K562 (cell line): ENCODE data around the gene ZFAND3. TPM values are rescaled to one million over a fixed set of nuclear protein-coding genes. Genes with fewer than 3 reads are reported as not detected.

Experiments
- ATAC-seq: fragments of 200-7000 bp; cut with Tn5 transposase; 3 replicates; pipeline ENCODE4 v1.9.1; 2020; ENCODE audit warnings: moderate library complexity
- BruUV-seq: library from RNA; stranded (reverse); fragments of 400-500 nt; replicated peaks from 2 replicates; lab custom pipeline; 2021; lab: Mats Ljungman, UMichigan
- CTCF ChIA-PET: fragments of 300-600 bp; formaldehyde crosslinking; extraction: SDS; loops from one replicate; lab custom pipeline; 2021; ENCODE audit warnings: low intra/inter-chr PET ratio; lab: Yijun Ruan, JAX
- POLR2A ChIA-PET: fragments of 300-600, 350-650 bp; sonication (Branson Sonifier 250); formaldehyde crosslinking; extraction: SDS; loops from one replicate; lab custom pipeline; 2021; ENCODE audit warnings: antibody characterized with exemption, inconsistent platforms; lab: Yijun Ruan, JAX
- DNase-seq, 4 experiments: peaks; one replicate each; pipeline versions ENCODE4 v3.0.0 to v3.0.0-alpha.2; 2011 to 2018; ENCODE audit warnings: low spot score in 3 of 4, mixed read lengths in 3 of 4; ENCODE audit errors: extremely low read depth in 1 of 4
- FAIRE-seq: peaks from 2 replicates; lab custom pipeline; 2011; peaks lifted over from hg19 to GRCh38; lab: Jason Lieb, UNC
- H2AFZ ChIP-seq: 2 replicates; pipeline ENCODE4 v1.6.0; 2011; ENCODE audit warnings: low read depth, low read length, control low read depth, inconsistent platforms
- H3K27ac ChIP-seq: fragments of 200-600 bp; 3 replicates; pipeline ENCODE4 v1.8.0; 2011; ENCODE audit warnings: low read depth, mild to moderate bottlenecking, control low read depth, inconsistent platforms, low read length, moderate library complexity, mixed read lengths; ENCODE audit errors: extremely low read depth
- H3K27me3 ChIP-seq, 2 experiments: fragments of 300-600 bp in 1 of 2; 2 replicates in 1 of 2; 3 replicates in 1 of 2; pipeline versions ENCODE4 v1.6.0 to v1.8.0; 2011; ENCODE audit warnings: inconsistent platforms in 2 of 2, low read length in 2 of 2, mild to moderate bottlenecking in 1 of 2, mixed read lengths in 1 of 2, moderate library complexity in 1 of 2; ENCODE audit not compliant: control insufficient read depth in 2 of 2, insufficient read depth in 2 of 2
- H3K36me3 ChIP-seq: fragments of 300-600 bp; 3 replicates; pipeline ENCODE4 v1.8.0; 2011; ENCODE audit warnings: mild to moderate bottlenecking, low read length, inconsistent platforms; ENCODE audit not compliant: control insufficient read depth, insufficient read depth
- H3K4me1 ChIP-seq, 2 experiments: fragments of 200-600 bp in 1 of 2; replicated peaks in 1 of 2; 2 replicates in 1 of 2; 3 replicates in 1 of 2; pipeline versions ENCODE4 v1.5.1 to v1.8.0; 2011; ENCODE audit warnings: inconsistent platforms in 2 of 2, low read length in 2 of 2, mild to moderate bottlenecking in 1 of 2, mixed read lengths in 1 of 2, moderate library complexity in 1 of 2; ENCODE audit not compliant: control insufficient read depth in 2 of 2, insufficient read depth in 2 of 2
- H3K4me2 ChIP-seq: 2 replicates; pipeline ENCODE4 v1.6.1; 2011; ENCODE audit warnings: low read length, control low read depth, inconsistent platforms, mixed read lengths; ENCODE audit not compliant: insufficient read depth
- H3K4me3 ChIP-seq: fragments of 200-600 bp; sonication (generic), shearing (Covaris generic); 2 replicates; pipeline ENCODE4 v1.5.1; 2016; ENCODE audit warnings: control low read depth, inconsistent platforms
- H3K79me2 ChIP-seq: fragments of 200-600 bp; 3 replicates; pipeline ENCODE4 v1.8.0; 2011; ENCODE audit warnings: low read length, inconsistent platforms; ENCODE audit not compliant: control insufficient read depth, insufficient read depth
- H3K9ac ChIP-seq, 2 experiments: 2 replicates each; pipeline versions ENCODE4 v1.6.0 to v1.6.1; 2011; ENCODE audit warnings: low read depth in 2 of 2, low read length in 2 of 2, control low read depth in 1 of 2, inconsistent platforms in 1 of 2, mild to moderate bottlenecking in 1 of 2, mixed read lengths in 1 of 2; ENCODE audit not compliant: insufficient read depth in 1 of 2
- H3K9me1 ChIP-seq: one replicate; pipeline ENCODE4 v1.6.0; 2011; ENCODE audit warnings: inconsistent platforms, mild to moderate bottlenecking, low read length, moderate library complexity; ENCODE audit not compliant: control insufficient read depth, insufficient read depth
- H3K9me3 ChIP-seq: replicated peaks from 2 replicates; pipeline ENCODE4 v1.5.1; 2011; ENCODE audit warnings: low read depth, low read length, inconsistent platforms; ENCODE audit not compliant: control insufficient read depth, insufficient read depth
- H4K20me1 ChIP-seq: replicated peaks from 2 replicates; pipeline ENCODE4 v1.6.1; 2011; ENCODE audit warnings: low read length, inconsistent platforms, mixed read lengths; ENCODE audit not compliant: control insufficient read depth, insufficient read depth
- COPS2 ChIP-seq: fragments of 450-650 bp; conservative IDR thresholded peaks from 2 replicates; pipeline ENCODE4 v1.6.1; 2016; ENCODE audit warnings: mild to moderate bottlenecking, moderate library complexity
- GATAD2A ChIP-seq: fragments of 450-650 bp; IDR thresholded peaks from 2 replicates; pipeline ENCODE4 v1.6.1; 2017
- RFX1 ChIP-seq: fragments of 450-650 bp; IDR thresholded peaks from 2 replicates; pipeline ENCODE4 v1.6.1; 2016; ENCODE audit warnings: mild to moderate bottlenecking, moderate library complexity
- TEAD4 ChIP-seq, 2 experiments: sonication (generic) in 1 of 2; formaldehyde crosslinking in 1 of 2; IDR thresholded peaks; 2 replicates each; pipeline versions ENCODE4 v1.6.1 to v1.8.0; 2012 to 2022; ENCODE audit warnings: borderline replicate concordance in 1 of 2, inconsistent platforms in 1 of 2, low read length in 1 of 2, mild to moderate bottlenecking in 1 of 2, missing genetic modification reagents in 1 of 2
- ZNF143 ChIP-seq: sonication (generic); formaldehyde crosslinking; IDR thresholded peaks from 2 replicates; pipeline ENCODE4 v1.9.0; 2022; ENCODE audit warnings: mild to moderate bottlenecking, missing genetic modification reagents
- ZNF184 ChIP-seq: sonication (generic); formaldehyde crosslinking; IDR thresholded peaks from 2 replicates; pipeline ENCODE4 v1.5.0; 2020; ENCODE audit warnings: missing genetic modification reagents
- WGBS: fragments of 100-300 bp; shearing (Covaris generic); methylation state at CpG from one replicate; pipeline ENCODE4 v1.1.6; 2016; ENCODE audit warnings: low coverage, mixed read lengths; ENCODE audit not compliant: insufficient coverage; ENCODE audit errors: missing lambda C conversion rate; 5-methylcytosine and 5-hydroxymethylcytosine counted together
- in situ Hi-C: fragments of 300-500 bp; cut with MboI; formaldehyde crosslinking; loops from 4 replicates; pipeline ENCODE4 v1.15.0; 2018; ENCODE audit warnings: inconsistent platforms, mixed read lengths
- intact Hi-C: fragments of 100-400 bp; cut with micrococcal nuclease; formaldehyde crosslinking; loops from 2 replicates; pipeline ENCODE4 v1.14.2; 2022
- polyA plus RNA-seq, 8 experiments: library from polyadenylated mRNA; depleted of rRNA in 4 of 8; stranded (reverse) in 5 of 8; unstranded in 3 of 8; fragments of >200 nt; fragmentation: Nextera tagmentation in 2 of 8; fragmentation: Illumina TruSeq in 1 of 8; extraction: Ambion mirVana in 2 of 8; extraction: Trizol in 1 of 8; gene quantifications; 2 replicates each; pipeline versions ENCODE4 v1.2.1 to v1.2.3, GENCODE V29; 2011 to 2014; ENCODE audit warnings: inconsistent platforms in 1 of 8, missing spikeins in 1 of 8
- total RNA-seq, 7 experiments: library from RNA; depleted of rRNA in 6 of 7; stranded (reverse); fragments of >200 nt in 6 of 7; fragmentation: Illumina TruSeq in 2 of 7; extraction: Trizol in 2 of 7; gene quantifications; 2 replicates each; pipeline versions ENCODE4 v1.2.1 to v1.2.3, GENCODE V29; 2011 to 2021; ENCODE audit warnings: low replicate concordance in 1 of 7
- TF ChIP-seq, protein P1 (sequence below): sonication (generic); formaldehyde crosslinking; IDR thresholded peaks from 2 replicates; pipeline ENCODE4 v1.8.1; 2022; ENCODE audit warnings: missing genetic modification reagents

The ZFAND3 gene
- total and polyA plus RNA-seq, 9 of the 15 experiments (the other 6 are each of a cell fraction or from before 2014, with no cell fraction given): 0.81 to 26.6 (median 11.8) TPM

DNA sequence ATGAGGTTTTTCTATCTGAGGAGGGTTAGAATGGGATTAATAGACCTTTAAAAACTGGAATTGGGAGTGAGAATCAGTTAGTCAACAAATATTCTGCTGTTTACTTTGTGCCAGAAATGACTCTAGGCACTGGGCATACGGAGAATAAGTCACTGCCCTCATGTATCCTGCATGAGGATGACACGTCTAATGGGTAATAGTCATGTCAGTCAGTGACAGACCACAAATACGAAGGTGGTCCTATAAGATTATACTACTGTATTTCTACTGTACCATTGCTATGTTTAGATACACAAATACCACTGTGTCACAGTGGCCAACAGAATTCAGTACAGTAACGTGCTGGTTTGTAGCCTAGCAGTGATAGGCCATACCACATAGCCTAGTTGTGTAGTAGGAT is 30.7 kb downstream of the ZFAND3 start:
- POLR2A ChIA-PET: no interaction called here
- H3K9me3 ChIP-seq: no peaks in the 10 kb centered on the region
- intact Hi-C loops (no loop called here), in situ Hi-C loops (no loop called here)
- peaks cover 9% of the 10 kb centered on the region; the same call in 1 of the 2 replicates for H4K20me1 ChIP-seq
- no peak for DNase-seq
- 61% methylated on average over 4 of the region's 4 CpGs for WGBS
- H3K4me3 ChIP-seq: no peak overlapping the region
- no peak overlapping the region for H3K4me2 ChIP-seq
- FAIRE-seq: no peak
- ATAC-seq: peak; percentile 28; the same call in 2 of the 3 replicates
- H2AFZ ChIP-seq: no peak overlapping the region
- H3K36me3 ChIP-seq: no peaks in the 10 kb centered on the region
- H3K27me3 ChIP-seq: no peaks in the 10 kb centered on the region
- CTCF ChIA-PET: no interaction called here
- no TSS peak for BruUV-seq
- H3K9ac ChIP-seq: no peak overlapping the region
- peaks cover 55% of the 10 kb centered on the region for H3K79me2 ChIP-seq
- H3K4me1 ChIP-seq: peaks cover 0 to 4% of the 10 kb centered on the region in 2 experiments; a peak in 3 of 5 replicates
- no peaks in the 10 kb centered on the region for H3K9me1 ChIP-seq
- TF ChIP-seq TEAD4 (IDR thresholded peaks at IDR 0.05; ENCODE audit: low read length) (no peak), TEAD4 (CRISPR knock-in tag; IDR thresholded peaks at IDR 0.05; ENCODE audit: borderline replicate concordance) (no peak), RFX1 (no peak), COPS2 (no peak), ZNF143 (CRISPR knock-in tag) (no peak), GATAD2A (no peak), ZNF184 (no peak)
- TF ChIP-seq, protein P1, sequence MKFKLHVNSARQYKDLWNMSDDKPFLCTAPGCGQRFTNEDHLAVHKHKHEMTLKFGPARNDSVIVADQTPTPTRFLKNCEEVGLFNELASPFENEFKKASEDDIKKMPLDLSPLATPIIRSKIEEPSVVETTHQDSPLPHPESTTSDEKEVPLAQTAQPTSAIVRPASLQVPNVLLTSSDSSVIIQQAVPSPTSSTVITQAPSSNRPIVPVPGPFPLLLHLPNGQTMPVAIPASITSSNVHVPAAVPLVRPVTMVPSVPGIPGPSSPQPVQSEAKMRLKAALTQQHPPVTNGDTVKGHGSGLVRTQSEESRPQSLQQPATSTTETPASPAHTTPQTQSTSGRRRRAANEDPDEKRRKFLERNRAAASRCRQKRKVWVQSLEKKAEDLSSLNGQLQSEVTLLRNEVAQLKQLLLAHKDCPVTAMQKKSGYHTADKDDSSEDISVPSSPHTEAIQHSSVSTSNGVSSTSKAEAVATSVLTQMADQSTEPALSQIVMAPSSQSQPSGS: no peak
- H3K27ac ChIP-seq: no peak overlapping the region
